ENCODE results near the gene TUT7.
A peak's percentile ranks its signal among the peaks of the same experiment; 100 is the strongest.

TUT7 gene

DNA sequence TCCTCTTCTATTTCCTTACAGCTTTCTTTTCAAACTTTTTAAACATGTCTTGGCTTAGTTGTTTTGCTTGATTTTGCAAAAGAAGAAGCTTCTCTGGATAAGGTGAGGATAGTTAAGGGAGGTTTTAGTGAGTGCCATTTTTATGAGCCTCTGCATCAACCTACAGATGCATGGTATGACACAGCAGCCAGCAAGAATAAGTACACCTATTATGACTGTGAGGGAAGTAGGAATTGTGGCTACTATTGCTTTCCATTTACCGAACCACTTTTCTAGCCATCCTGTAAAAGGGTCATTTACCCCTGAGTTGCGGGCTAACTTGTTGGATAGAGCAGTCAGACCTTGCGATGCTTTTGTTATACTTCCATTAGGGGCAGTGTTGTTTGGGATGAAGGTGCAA is 7.0 kb upstream of the TUT7 start:
- no peaks in the 10 kb centered on the region for H3K36me3 ChIP-seq (ENCODE audit: insufficient read depth, low read length)
- no peaks in the 10 kb centered on the region for H3K9me3 ChIP-seq (ENCODE audit: low read length)
- no peaks in the 10 kb centered on the region for H3K27me3 ChIP-seq (ENCODE audit: control insufficient read depth in 1 of 2, insufficient read depth in 2 of 2, low read length in 2 of 2)
- H3K9ac ChIP-seq (ENCODE audit: low read length): no peak overlapping the region
- H3K4me3 ChIP-seq (ENCODE audit: low read depth in 1 of 2, low read length in 2 of 2): no peak overlapping the region
- H3K27ac ChIP-seq (ENCODE audit: low read depth, low read length): no peak overlapping the region
- H3K4me1 ChIP-seq (ENCODE audit: insufficient read depth, low read length): no peaks in the 10 kb centered on the region

DNA sequence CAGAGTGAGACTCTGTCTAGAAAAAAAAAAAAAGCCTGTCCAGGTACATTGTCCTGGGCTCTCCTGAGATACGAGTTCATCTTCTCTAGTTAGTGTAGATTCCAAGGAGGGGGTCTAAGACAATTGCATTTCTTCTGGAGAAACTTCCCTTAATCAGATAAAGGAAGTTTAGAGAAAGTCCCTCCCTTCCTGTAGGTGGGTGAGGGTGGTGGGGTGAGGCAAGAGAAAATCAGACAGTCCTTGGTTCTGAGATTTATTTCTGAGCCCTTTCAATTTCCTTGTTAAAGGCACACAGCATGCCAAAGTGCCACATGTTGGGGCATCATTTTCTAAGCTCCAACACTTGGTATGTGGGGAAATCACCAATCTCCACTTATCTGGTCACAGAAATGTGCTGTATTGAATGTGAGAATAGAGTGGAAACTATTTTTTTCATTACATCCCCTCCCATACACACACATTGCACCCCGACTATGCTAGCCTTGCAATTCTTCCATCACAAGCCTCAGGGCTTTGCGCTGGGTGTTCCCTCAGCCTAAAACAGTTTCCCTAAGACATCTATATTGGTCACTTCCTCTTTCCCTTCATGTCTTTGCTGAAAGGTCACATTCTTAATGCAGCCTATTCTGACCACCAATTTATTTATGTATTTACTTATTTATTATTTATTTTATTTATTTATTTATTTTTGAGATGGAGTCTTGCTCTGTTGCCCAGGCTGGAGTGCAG is 5.1 kb upstream of the TUT7 start:
- H3K36me3 ChIP-seq (ENCODE audit: insufficient read depth, low read length): no peaks in the 10 kb centered on the region
- no peaks in the 10 kb centered on the region for H3K9me3 ChIP-seq (ENCODE audit: low read length)
- H3K27ac ChIP-seq (ENCODE audit: low read depth, low read length): no peak overlapping the region
- no peak overlapping the region for H3K4me3 ChIP-seq (ENCODE audit: low read depth in 1 of 2, low read length in 2 of 2)
- H3K9ac ChIP-seq (ENCODE audit: low read length): no peak overlapping the region
- no peaks in the 10 kb centered on the region for H3K27me3 ChIP-seq (ENCODE audit: control insufficient read depth in 1 of 2, insufficient read depth in 2 of 2, low read length in 2 of 2)
- peaks cover 5% of the 10 kb centered on the region for H3K4me1 ChIP-seq (ENCODE audit: insufficient read depth, low read length)

DNA sequence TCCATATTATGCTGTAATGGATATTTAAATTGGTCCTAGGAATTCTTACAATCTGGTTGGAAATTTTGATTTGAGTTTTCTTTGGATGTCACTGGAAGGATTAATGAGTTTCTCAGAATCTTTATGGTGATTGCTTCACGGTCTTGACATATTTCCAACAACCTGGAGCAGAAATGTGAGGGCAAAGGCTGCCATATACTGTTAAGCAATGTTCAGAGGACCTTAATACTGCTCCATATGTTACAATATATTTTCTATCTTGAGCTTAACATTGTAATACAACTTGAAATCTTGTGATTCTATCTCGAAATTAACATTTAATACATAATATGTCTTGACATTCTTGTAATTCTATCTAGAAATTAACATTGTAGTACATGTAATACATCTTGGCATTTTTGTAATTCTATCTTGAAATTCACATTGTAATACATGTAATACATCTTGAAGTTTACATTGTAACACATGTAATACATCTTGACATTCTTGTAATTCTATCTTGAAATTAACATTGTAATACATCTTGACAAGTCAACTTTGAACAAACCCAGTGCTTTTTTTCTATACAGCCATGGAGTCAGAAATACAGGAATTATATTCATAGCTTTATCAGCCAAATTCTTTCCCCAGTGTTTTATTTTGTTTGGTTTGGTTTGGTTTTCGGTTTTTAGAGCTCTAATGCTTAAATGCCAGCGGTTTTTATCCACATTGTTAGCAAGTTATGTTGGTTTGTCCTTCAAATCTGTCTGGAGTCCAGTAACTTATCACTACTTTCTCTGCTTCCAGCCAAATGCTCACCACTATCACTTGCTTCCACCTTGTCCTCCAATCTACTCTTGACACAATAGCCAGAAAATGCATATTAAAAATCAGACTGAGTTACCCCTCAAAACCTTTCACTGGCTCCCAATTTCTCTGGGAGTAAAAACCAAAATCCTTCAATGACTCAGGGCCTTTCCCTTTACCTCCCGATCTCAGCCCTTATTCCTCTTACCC is 3.0 kb upstream of the TUT7 start:
- Histone ChIP-seq H3K4me1 (ENCODE audit: insufficient read depth, low read length) (peaks cover 11% of the 10 kb centered on the region), H3K9me3 (ENCODE audit: low read length) (no peaks in the 10 kb centered on the region), H3K36me3 (ENCODE audit: insufficient read depth, low read length) (no peaks in the 10 kb centered on the region), H3K27me3 (ENCODE audit: control insufficient read depth in 1 of 2, insufficient read depth in 2 of 2, low read length in 2 of 2) (no peaks in the 10 kb centered on the region), H3K9ac (ENCODE audit: low read length) (no peak overlapping the region), H3K4me3 (ENCODE audit: low read depth in 1 of 2, low read length in 2 of 2) (no peak overlapping the region), H3K27ac (ENCODE audit: low read depth, low read length) (no peak overlapping the region)

DNA sequence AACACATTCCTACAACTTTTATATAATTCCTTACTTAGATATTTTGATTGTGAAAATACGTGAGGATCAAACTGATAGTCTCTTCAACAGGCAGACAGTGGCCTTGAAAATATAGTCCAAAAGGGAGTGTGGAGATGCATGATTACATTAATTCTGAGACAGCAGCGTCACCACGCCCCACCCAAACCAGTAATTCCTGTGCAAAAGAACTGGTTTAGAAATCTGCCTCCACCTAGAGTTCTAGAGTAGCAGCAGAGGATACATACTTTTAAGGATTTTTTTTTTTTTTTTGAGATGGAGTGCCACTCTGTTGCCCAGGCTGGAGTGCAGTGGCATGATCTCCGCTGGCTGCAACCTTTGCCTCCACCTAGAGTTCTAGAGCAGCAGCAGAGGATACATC is 1.6 kb upstream of the TUT7 start:
- Histone ChIP-seq H3K27ac (ENCODE audit: low read depth, low read length) (no peak overlapping the region), H3K9ac (ENCODE audit: low read length) (no peak overlapping the region), H3K4me1 (ENCODE audit: insufficient read depth, low read length) (peaks cover 11% of the 10 kb centered on the region), H3K4me3 (ENCODE audit: low read depth in 1 of 2, low read length in 2 of 2) (no peak overlapping the region), H3K9me3 (ENCODE audit: low read length) (no peaks in the 10 kb centered on the region), H3K36me3 (ENCODE audit: insufficient read depth, low read length) (no peaks in the 10 kb centered on the region), H3K27me3 (ENCODE audit: control insufficient read depth in 1 of 2, insufficient read depth in 2 of 2, low read length in 2 of 2) (no peaks in the 10 kb centered on the region)

DNA sequence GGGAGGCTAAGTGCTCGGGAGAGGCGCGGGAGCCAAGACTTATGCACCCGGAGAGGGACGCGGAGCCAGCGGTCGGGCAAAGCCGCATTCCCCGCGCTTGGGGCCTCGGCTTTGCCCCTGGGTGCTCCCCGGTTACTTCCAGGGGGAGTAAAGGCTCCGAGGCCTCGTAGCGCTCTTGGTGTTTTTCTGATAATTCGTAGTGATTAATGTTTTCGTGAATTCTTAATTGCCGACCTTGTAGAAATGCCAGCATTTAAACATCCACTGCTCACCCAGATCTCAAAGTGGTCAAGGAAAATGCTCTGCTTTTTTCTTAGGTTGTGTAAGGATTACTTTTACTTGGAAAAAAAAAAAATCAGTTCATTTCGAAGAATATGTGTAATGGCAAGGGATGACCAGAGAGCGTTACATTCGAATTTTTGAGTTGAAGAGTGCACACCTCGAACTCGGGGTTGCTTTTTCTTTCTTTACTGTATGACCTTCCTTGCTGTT is 654 bp upstream of the TUT7 start:
- H3K9me3 ChIP-seq (ENCODE audit: low read length): no peaks in the 10 kb centered on the region
- peak overlapping the region; percentile 87 to 98 for H3K4me3 ChIP-seq (ENCODE audit: low read depth in 1 of 2, low read length in 2 of 2)
- no peaks in the 10 kb centered on the region for H3K36me3 ChIP-seq (ENCODE audit: insufficient read depth, low read length)
- H3K9ac ChIP-seq (ENCODE audit: low read length): peak overlapping the region; percentile 60
- H3K27me3 ChIP-seq (ENCODE audit: control insufficient read depth in 1 of 2, insufficient read depth in 2 of 2, low read length in 2 of 2): no peaks in the 10 kb centered on the region
- H3K4me1 ChIP-seq (ENCODE audit: insufficient read depth, low read length): peaks cover 11% of the 10 kb centered on the region
- peak overlapping the region; percentile 86 for H3K27ac ChIP-seq (ENCODE audit: low read depth, low read length)

DNA sequence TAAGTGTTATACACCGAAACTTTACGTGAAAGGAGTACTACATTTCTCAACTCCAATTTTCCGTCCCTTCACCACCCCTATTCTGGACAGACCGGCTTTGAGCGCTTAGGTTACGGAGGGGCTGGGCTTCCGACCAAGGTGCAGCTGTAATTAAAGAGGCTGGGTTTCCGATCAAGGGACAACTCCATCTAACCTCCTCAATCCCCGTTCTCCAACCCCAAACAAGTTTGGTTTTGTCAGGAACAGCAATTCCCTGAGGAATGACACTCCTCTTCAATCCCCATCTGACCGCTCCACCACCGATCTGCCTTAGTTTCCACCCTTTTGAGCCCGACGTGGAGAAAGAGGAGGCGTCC is 577 bp downstream of the TUT7 start:
- Histone ChIP-seq H3K27ac (ENCODE audit: low read depth, low read length) (peak overlapping the region; percentile 75), H3K4me3 (ENCODE audit: low read depth in 1 of 2, low read length in 2 of 2) (peak overlapping the region; percentile 87 to 98), H3K4me1 (ENCODE audit: insufficient read depth, low read length) (peaks cover 11% of the 10 kb centered on the region), H3K9me3 (ENCODE audit: low read length) (no peaks in the 10 kb centered on the region), H3K9ac (ENCODE audit: low read length) (peak overlapping the region; percentile 99), H3K36me3 (ENCODE audit: insufficient read depth, low read length) (no peaks in the 10 kb centered on the region), H3K27me3 (ENCODE audit: control insufficient read depth in 1 of 2, insufficient read depth in 2 of 2, low read length in 2 of 2) (no peaks in the 10 kb centered on the region)

DNA sequence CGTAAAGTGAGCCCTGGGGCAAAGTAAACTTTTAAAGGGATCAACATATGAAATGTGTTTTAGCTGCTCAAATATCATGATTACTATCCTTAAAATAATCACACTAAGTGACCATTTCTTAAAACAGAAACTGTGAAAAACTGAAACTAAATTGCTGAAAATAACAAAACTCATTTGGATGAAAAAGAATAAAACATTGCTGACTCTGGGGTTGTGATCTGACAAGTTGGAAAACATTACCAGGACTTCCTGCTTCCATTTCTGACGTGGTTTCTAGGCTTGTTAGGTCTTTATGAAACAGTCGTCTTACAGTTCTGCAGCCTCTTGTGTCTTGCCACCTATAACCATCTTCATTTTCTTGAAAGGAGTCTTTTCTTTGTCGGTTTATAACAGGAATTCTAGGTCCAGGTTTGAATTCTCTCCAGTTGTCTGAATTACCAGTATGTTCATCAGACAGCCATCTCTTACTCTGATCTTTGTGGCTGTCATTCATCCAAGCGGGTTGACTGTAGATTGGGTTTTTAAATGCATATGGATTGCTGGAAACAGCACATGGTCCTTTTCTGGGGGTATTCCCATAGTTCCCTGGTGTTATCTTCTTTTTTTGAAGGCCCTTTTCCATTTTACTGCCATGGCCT is 1.7 kb downstream of the TUT7 start:
- Histone ChIP-seq H3K36me3 (ENCODE audit: insufficient read depth, low read length) (no peaks in the 10 kb centered on the region), H3K9ac (ENCODE audit: low read length) (no peak overlapping the region), H3K9me3 (ENCODE audit: low read length) (no peaks in the 10 kb centered on the region), H3K27me3 (ENCODE audit: control insufficient read depth in 1 of 2, insufficient read depth in 2 of 2, low read length in 2 of 2) (no peaks in the 10 kb centered on the region), H3K4me1 (ENCODE audit: insufficient read depth, low read length) (peaks cover 16% of the 10 kb centered on the region), H3K4me3 (ENCODE audit: low read depth in 1 of 2, low read length in 2 of 2) (peak overlapping the region in 1 of 2 donors; percentile 29), H3K27ac (ENCODE audit: low read depth, low read length) (no peak overlapping the region)

DNA sequence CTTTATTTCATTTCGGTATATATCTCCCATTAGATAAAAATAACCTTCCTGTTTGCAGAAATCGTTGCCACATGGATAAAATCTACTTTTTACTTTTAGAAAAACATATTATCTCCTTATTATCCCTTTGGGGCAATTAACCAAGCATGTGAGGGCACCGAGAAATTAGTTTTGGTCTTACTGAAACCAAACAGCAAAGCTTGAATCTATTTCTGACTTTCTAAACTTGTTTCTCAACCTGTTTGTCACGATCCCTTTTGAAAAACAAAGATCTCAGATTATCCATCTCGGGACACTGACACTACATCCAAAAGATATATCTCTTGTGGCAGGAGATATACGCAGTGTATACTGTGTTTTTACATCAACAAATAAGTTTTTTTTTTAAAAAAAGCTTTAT is 2.3 kb downstream of the TUT7 start:
- H3K9me3 ChIP-seq (ENCODE audit: low read length): no peaks in the 10 kb centered on the region
- H3K9ac ChIP-seq (ENCODE audit: low read length): no peak overlapping the region
- H3K27me3 ChIP-seq (ENCODE audit: control insufficient read depth in 1 of 2, insufficient read depth in 2 of 2, low read length in 2 of 2): no peaks in the 10 kb centered on the region
- no peaks in the 10 kb centered on the region for H3K36me3 ChIP-seq (ENCODE audit: insufficient read depth, low read length)
- H3K4me1 ChIP-seq (ENCODE audit: insufficient read depth, low read length): peaks cover 16% of the 10 kb centered on the region
- H3K4me3 ChIP-seq (ENCODE audit: low read depth in 1 of 2, low read length in 2 of 2): peak overlapping the region in 1 of 2 donors; percentile 16
- H3K27ac ChIP-seq (ENCODE audit: low read depth, low read length): no peak overlapping the region

DNA sequence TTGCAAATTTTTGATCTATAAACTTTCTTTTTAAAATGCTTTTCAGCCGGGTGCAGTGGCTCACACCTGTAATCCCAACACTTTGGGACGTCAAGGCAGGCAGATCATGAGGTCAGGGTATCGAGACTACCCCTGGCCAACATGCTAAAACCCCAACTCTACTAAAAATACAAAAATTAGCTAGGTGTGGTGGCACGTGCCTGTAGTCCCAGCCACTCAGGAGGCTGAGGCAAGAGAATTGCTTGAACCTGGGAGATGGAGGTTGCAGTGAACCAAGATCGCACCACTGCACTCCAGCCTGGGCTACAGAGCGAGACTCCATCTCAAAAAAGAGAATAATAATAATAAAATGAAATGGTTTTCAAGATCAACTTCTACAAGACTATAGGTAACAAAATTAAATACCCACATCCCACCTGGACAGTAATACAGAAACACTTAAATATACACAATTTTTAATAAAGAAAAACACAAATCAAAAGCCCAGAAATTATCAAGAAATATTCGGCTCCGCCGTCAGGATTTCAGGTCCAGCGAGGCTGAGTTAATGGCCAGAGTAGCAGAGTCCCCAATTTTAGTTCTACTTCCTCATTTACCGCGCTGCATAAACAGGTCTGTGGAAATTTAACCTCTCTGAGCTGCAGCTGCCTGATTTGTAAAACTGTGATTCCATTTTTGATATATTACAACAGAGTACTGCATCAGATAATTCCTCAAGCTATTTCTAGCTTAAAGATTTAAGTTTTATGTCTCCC is 4.0 kb downstream of the TUT7 start:
- Histone ChIP-seq H3K9ac (ENCODE audit: low read length) (no peak overlapping the region), H3K27ac (ENCODE audit: low read depth, low read length) (no peak overlapping the region), H3K9me3 (ENCODE audit: low read length) (no peaks in the 10 kb centered on the region), H3K4me1 (ENCODE audit: insufficient read depth, low read length) (peaks cover 13% of the 10 kb centered on the region), H3K27me3 (ENCODE audit: control insufficient read depth in 1 of 2, insufficient read depth in 2 of 2, low read length in 2 of 2) (no peaks in the 10 kb centered on the region), H3K4me3 (ENCODE audit: low read depth in 1 of 2, low read length in 2 of 2) (no peak overlapping the region), H3K36me3 (ENCODE audit: insufficient read depth, low read length) (peaks cover 12% of the 10 kb centered on the region)

DNA sequence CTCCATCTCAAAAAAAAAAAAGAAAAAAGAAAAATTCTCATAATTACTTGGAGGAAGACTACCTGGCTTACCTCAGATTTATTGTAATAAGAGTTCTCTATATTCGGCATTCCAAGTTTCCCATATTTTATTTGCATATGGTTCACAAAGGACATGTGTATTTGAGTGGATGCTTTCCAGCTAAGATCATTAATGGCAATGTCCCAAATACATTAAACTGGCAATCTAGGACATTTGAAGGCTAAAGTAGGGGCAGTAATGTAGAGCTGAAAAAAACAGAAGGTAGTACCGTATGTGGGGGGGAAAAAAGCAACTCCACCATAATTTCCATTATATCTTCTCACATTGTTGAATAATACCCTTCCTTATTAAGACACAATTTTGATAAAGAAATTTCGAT is 4.9 kb downstream of the TUT7 start:
- peaks cover 18% of the 10 kb centered on the region for H3K36me3 ChIP-seq (ENCODE audit: insufficient read depth, low read length)
- H3K9ac ChIP-seq (ENCODE audit: low read length): no peak overlapping the region
- H3K9me3 ChIP-seq (ENCODE audit: low read length): no peaks in the 10 kb centered on the region
- no peak overlapping the region for H3K27ac ChIP-seq (ENCODE audit: low read depth, low read length)
- no peak overlapping the region for H3K4me3 ChIP-seq (ENCODE audit: low read depth in 1 of 2, low read length in 2 of 2)
- peaks cover 11% of the 10 kb centered on the region for H3K4me1 ChIP-seq (ENCODE audit: insufficient read depth, low read length)
- no peaks in the 10 kb centered on the region for H3K27me3 ChIP-seq (ENCODE audit: control insufficient read depth in 1 of 2, insufficient read depth in 2 of 2, low read length in 2 of 2)

DNA sequence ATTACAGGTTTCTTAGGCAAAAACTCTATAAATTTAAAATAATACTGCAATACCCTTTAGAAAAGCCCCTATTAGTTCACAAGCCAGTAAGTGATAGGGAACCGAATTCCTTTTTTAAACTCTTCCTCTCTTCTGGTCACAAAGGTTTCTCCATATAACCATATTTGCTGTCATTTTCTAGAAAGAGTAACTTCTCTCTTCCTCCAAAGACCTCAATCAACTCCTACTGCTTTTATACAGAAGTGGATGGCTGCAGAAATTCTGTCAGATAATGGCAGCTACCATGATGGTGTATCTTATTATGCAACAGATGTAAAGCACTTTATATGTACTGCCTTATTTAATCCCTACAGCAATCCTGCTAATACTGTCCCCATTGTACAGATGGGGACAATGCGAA is 6.2 kb downstream of the TUT7 start:
- peaks cover 9% of the 10 kb centered on the region for H3K4me1 ChIP-seq (ENCODE audit: insufficient read depth, low read length)
- H3K36me3 ChIP-seq (ENCODE audit: insufficient read depth, low read length): peaks cover 23% of the 10 kb centered on the region
- no peak overlapping the region for H3K9ac ChIP-seq (ENCODE audit: low read length)
- H3K27me3 ChIP-seq (ENCODE audit: control insufficient read depth in 1 of 2, insufficient read depth in 2 of 2, low read length in 2 of 2): no peaks in the 10 kb centered on the region
- H3K27ac ChIP-seq (ENCODE audit: low read depth, low read length): no peak overlapping the region
- H3K4me3 ChIP-seq (ENCODE audit: low read depth in 1 of 2, low read length in 2 of 2): no peak overlapping the region
- H3K9me3 ChIP-seq (ENCODE audit: low read length): no peaks in the 10 kb centered on the region

Data from muscle layer of colon (tissue), 2 donors.